Heart right ventricle (tissue), 16 donors: Measurements from ENCODE around the gene RNF31. TPM values are rescaled to one million over a fixed set of nuclear protein-coding genes. Genes with fewer than 3 reads are reported as not detected.

ENCODE experiments used
- ATAC-seq, 8 donors: fragments of 200-7000 bp; cut with Tn5 transposase; one replicate each; pipeline ENCODE4 v1.9.1; 2020; ENCODE audit warnings: mild to moderate bottlenecking in 8 of 8, moderate library complexity in 8 of 8, moderate number of reproducible peaks in 1 of 8
- DNase-seq, 2 donors: peaks; one replicate each; pipeline ENCODE4 v3.0.0-alpha.2; 2020
- H3K27ac ChIP-seq, 10 donors: fragments of 200-600 bp; sonication (generic) in 2 of 10; one replicate each; pipeline versions ENCODE4 v1.5.0 to v1.8.0; 2020 to 2022; ENCODE audit warnings: mild to moderate bottlenecking in 3 of 10
- H3K27me3 ChIP-seq, 7 donors: fragments of 200-600 bp; one replicate each; pipeline ENCODE4 v1.8.0; 2021 to 2022; ENCODE audit warnings: mild to moderate bottlenecking in 2 of 7
- H3K36me3 ChIP-seq, 9 donors: fragments of 200-600 bp; sonication (generic) in 1 of 9; one replicate each; pipeline versions ENCODE4 v1.5.0 to v1.8.0; 2020 to 2022; ENCODE audit warnings: mild to moderate bottlenecking in 2 of 9
- H3K4me1 ChIP-seq, 9 donors: fragments of 200-600 bp; sonication (generic) in 1 of 9; one replicate each; pipeline versions ENCODE4 v1.5.0 to v1.8.0; 2020 to 2022; ENCODE audit warnings: mild to moderate bottlenecking in 4 of 9
- H3K4me3 ChIP-seq, 10 donors: fragments of 200-600 bp; sonication (generic) in 2 of 10; one replicate each; pipeline versions ENCODE4 v1.5.0 to v1.8.0; 2020 to 2022; ENCODE audit warnings: mild to moderate bottlenecking in 7 of 10, moderate library complexity in 2 of 10
- H3K9me3 ChIP-seq, 11 donors: fragments of 200-600 bp in 10 of 11; sonication (generic) in 2 of 11; one replicate each; pipeline versions ENCODE4 v1.5.0 to v1.8.0; 2013 to 2022; ENCODE audit warnings: mild to moderate bottlenecking in 2 of 11, control low read depth in 1 of 11, moderate library complexity in 1 of 11
- WGBS, 2 donors: extraction: QIAGEN DNeasy Blood & Tissue Kit; methylation state at CpG; one replicate each; pipeline ENCODE4 v1.1.7; 2013; ENCODE audit warnings: inconsistent platforms in 1 of 2; 5-methylcytosine and 5-hydroxymethylcytosine counted together
- intact Hi-C, 10 donors: fragments of 100-400 bp; cut with DNase I; formaldehyde crosslinking; loops; one replicate each; pipeline versions ENCODE4 v1.11.1 to v1.14.2; 2022
- polyA plus RNA-seq, 2 donors: library from polyadenylated mRNA; stranded (reverse); fragments of 200-250 nt; gene quantifications; one replicate each; pipeline ENCODE4 v1.2.3, GENCODE V29; 2013
- total RNA-seq, 10 donors: library from RNA; stranded (reverse); fragmentation: NEBNext Ultra II Directional in 3 of 10; extraction: Animal tissue kit (Norgen Biotek cat#: 25700) in 3 of 10; gene quantifications; one replicate each; pipeline versions ENCODE4 v1.2.1 to v1.2.4, GENCODE V29; 2021 to 2023
- TF ChIP-seq, protein P1 (sequence below), 9 donors: fragments of 200-600 bp; sonication (generic) in 2 of 9; IDR thresholded peaks; one replicate each; pipeline versions ENCODE4 v1.5.0 to v1.8.0; 2021 to 2022; ENCODE audit warnings: antibody characterized with exemption in 9 of 9, mild to moderate bottlenecking in 5 of 9, moderate library complexity in 1 of 9
- donor health status: Arrhythmogenic right ventricular cardiomyopathy.
- donor health status: ischemic (EF 13 %, LVEDD 7.1; RV severe dilation, severe dysfunction).
- donor health status: healthy with polysubstance abuse.
- donor health status: DM: no; HTN: yes; CAD: no.
- donor health status: DM: no; HTN: no; CAD: no.
- donor health status: ischemic (EF 25% LVEDD 6.9; RV normal size, moderate dysfunction).
- donor health status: ischemic (EF 25% LVEDD 5.7; RV mildly dilated, moderate dysfunction).
- donor health status: healthy.
- donor health status: DM: yes; HTN: yes; CAD: no.
- donor health status: Ischemic cardiomyopathy.
- donor health status: ischemic (EF 35%, LVEDD 5.7; RV mildly dilated, moderate dysfunction).
- donor health status: nonischemic (EF 11% LVEDD 7.7; RV severe dilation, severe dysfunction).
- donor health status: DM: yes; HTN: yes; CAD: no.
- donor health status: PGD.
- donor health status: ischemic (EF 29% LVEDD 5.4; RV normal size, mild dysfunction).
- donor health status: nonischemic (EF 23%, LVEDD 6.1; RV moderate dilation, normal function).

Gene RNF31
- total and polyA plus RNA-seq, 12 donors: 27.5 to 92.9 (median 35.7) TPM

GRCh38 chr14:24177041-24177825, 29.9 kb downstream of the RNF31 start:
- no peak for ATAC-seq
- Histone ChIP-seq H3K4me1 (peaks cover 0 to 19% (median 15%) of the 10 kb centered on the region in 9 donors), H3K27me3 (no peaks in the 10 kb centered on the region), H3K27ac (no peak overlapping the region), H3K4me3 (no peak overlapping the region), H3K36me3 (peaks cover 0 to 99% (median 22%) of the 10 kb centered on the region in 9 donors), H3K9me3 (no peaks in the 10 kb centered on the region)
- intact Hi-C loops: no loop called here
- WGBS, 2 donors: 89 to 95% methylated on average over 12 of the region's 12 CpGs
- no peak for DNase-seq
- TF ChIP-seq, protein P1, sequence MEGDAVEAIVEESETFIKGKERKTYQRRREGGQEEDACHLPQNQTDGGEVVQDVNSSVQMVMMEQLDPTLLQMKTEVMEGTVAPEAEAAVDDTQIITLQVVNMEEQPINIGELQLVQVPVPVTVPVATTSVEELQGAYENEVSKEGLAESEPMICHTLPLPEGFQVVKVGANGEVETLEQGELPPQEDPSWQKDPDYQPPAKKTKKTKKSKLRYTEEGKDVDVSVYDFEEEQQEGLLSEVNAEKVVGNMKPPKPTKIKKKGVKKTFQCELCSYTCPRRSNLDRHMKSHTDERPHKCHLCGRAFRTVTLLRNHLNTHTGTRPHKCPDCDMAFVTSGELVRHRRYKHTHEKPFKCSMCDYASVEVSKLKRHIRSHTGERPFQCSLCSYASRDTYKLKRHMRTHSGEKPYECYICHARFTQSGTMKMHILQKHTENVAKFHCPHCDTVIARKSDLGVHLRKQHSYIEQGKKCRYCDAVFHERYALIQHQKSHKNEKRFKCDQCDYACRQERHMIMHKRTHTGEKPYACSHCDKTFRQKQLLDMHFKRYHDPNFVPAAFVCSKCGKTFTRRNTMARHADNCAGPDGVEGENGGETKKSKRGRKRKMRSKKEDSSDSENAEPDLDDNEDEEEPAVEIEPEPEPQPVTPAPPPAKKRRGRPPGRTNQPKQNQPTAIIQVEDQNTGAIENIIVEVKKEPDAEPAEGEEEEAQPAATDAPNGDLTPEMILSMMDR (IDR thresholded peaks at IDR 0.05): no peak

GRCh38 chr14:24177891-24178290, 30.6 kb downstream of the RNF31 start:
- Histone ChIP-seq H3K4me3 (no peak overlapping the region), H3K4me1 (peaks cover 0 to 19% (median 12%) of the 10 kb centered on the region in 9 donors), H3K36me3 (peaks cover 0 to 99% (median 24%) of the 10 kb centered on the region in 9 donors), H3K9me3 (no peaks in the 10 kb centered on the region), H3K27ac (no peak overlapping the region), H3K27me3 (no peaks in the 10 kb centered on the region)
- TF ChIP-seq, protein P1 (IDR thresholded peaks at IDR 0.05): no peak
- intact Hi-C loops: no loop called here
- DNase-seq (no peak), ATAC-seq (no peak)
- WGBS, 2 donors: 88 to 89% methylated on average over 14 of the region's 14 CpGs

- TF ChIP-seq, protein P1 (IDR thresholded peaks at IDR 0.05): no peak
- intact Hi-C loops: no loop called here
- DNase-seq (no peak), ATAC-seq (no peak)
- Histone ChIP-seq H3K4me1 (peaks cover 0 to 19% (median 12%) of the 10 kb centered on the region in 9 donors), H3K9me3 (no peaks in the 10 kb centered on the region), H3K27ac (peak overlapping the region in 1 of 10 donors; percentile 66), H3K27me3 (no peaks in the 10 kb centered on the region), H3K36me3 (peaks cover 0 to 99% (median 31%) of the 10 kb centered on the region in 9 donors), H3K4me3 (no peak overlapping the region)
- 93 to 99% methylated on average over 12 of the region's 12 CpGs for WGBS, 2 donors
Observed at GRCh38 chr14:24178399-24179178, 31.3 kb downstream of the RNF31 start.

DNA sequence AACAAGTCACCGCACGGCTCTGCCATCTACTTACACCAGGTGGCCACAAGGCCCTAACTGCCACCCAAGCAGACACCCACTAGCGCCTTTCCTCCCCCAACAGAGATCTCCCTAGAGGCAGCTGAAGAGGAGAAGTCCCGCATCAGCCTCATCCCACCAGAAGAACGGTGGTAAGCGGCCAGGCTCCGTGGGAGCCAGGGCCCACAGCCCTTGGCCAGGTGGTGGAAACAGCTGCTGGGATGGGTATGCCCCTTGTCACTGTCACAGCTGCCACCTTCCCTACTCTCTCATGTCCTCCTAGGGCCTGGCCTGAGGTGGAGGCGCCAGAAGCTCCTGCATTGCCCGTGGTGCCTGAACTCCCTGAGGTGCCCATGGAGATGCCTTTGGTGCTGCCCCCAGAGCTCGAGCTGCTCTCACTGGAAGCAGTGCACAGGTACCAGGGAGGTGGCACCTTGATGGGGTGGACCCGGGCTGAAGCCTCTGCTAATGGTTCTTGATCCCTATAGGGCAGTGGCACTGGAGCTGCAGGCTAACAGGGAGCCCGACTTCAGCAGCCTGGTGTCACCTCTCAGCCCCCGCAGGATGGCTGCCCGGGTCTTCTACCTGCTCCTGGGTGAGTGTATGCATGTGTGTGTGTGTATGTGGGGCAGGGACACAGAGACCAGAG, 32.1 kb downstream of the RNF31 start:
- intact Hi-C loops: no loop called here
- Histone ChIP-seq H3K4me1 (peaks cover 0 to 19% (median 12%) of the 10 kb centered on the region in 9 donors), H3K9me3 (no peaks in the 10 kb centered on the region), H3K27ac (peak overlapping the region; percentile 31 to 77 (median 64)), H3K36me3 (peaks cover 0 to 99% (median 38%) of the 10 kb centered on the region in 9 donors), H3K4me3 (no peak overlapping the region), H3K27me3 (no peaks in the 10 kb centered on the region)
- WGBS, 2 donors: 89 to 90% methylated on average over 14 of the region's 14 CpGs
- ATAC-seq (peak in 7 of 8 donors; percentile 2 to 18 (median 12)), DNase-seq (no peak)
- TF ChIP-seq, protein P1 (IDR thresholded peaks at IDR 0.05): no peak
